HG02759 (cell line): Measurements from ENCODE around the gene CSPG5.
A peak's percentile ranks its signal among the peaks of the same experiment; 100 is the strongest.

Experiments
- ATAC-seq: cut with Tn5 transposase; IDR thresholded peaks from one replicate; pipeline ENCODE4 v1.9.1; 2021; ENCODE audit warnings: mild to moderate bottlenecking, moderate library complexity; ENCODE audit not compliant: unreplicated experiment

Gene CSPG5

GRCh38 chr3:47588053-47588452 lies 9.4 kb upstream of the CSPG5 start:
- ATAC-seq = no peak

GRCh38 chr3:47586746-47587145 lies 8.1 kb upstream of the CSPG5 start:
- no peak for ATAC-seq

- no peak for ATAC-seq
Observed at GRCh38 chr3:47583320-47584075, 4.8 kb upstream of the CSPG5 start.

- ATAC-seq = no peak
Observed at GRCh38 chr3:47581835-47582234, 3.2 kb upstream of the CSPG5 start.

GRCh38 chr3:47581422-47581821 lies 2.8 kb upstream of the CSPG5 start:
- no peak for ATAC-seq

- no peak for ATAC-seq
Observed at GRCh38 chr3:47580481-47580880, 1.8 kb upstream of the CSPG5 start.

- ATAC-seq = no peak
Observed at GRCh38 chr3:47579875-47580274, 1.2 kb upstream of the CSPG5 start.

GRCh38 chr3:47578119-47578632 lies 489 bp downstream of the CSPG5 start:
- ATAC-seq = peak; percentile 40

GRCh38 chr3:47577583-47578118 lies 1.0 kb downstream of the CSPG5 start:
- ATAC-seq = no peak

- ATAC-seq = no peak
Observed at GRCh38 chr3:47573190-47574172, 5.2 kb downstream of the CSPG5 start.

GRCh38 chr3:47571391-47572175 lies 7.1 kb downstream of the CSPG5 start:
- no peak for ATAC-seq

- ATAC-seq = no peak
Observed at GRCh38 chr3:47568901-47569300, 9.8 kb downstream of the CSPG5 start.

GRCh38 chr3:47567149-47567548 lies 11.5 kb downstream of the CSPG5 start:
- no peak for ATAC-seq

GRCh38 chr3:47566667-47567066 lies 12.0 kb downstream of the CSPG5 start:
- no peak for ATAC-seq

- no peak for ATAC-seq
Observed at GRCh38 chr3:47565734-47566550, 12.7 kb downstream of the CSPG5 start.

- no peak for ATAC-seq
Observed at GRCh38 chr3:47556351-47556750, 22.3 kb downstream of the CSPG5 start.

GRCh38 chr3:47554335-47554734 lies 24.3 kb downstream of the CSPG5 start:
- no peak for ATAC-seq

GRCh38 chr3:47553407-47553806 lies 25.3 kb downstream of the CSPG5 start:
- ATAC-seq = no peak

- no peak for ATAC-seq
Observed at GRCh38 chr3:47542471-47543173, 36.0 kb downstream of the CSPG5 start.
